Stimulated activated CD4-positive, alpha-beta T cell treated with anti-CD3 and anti-CD28 coated beads, TNF-alpha, amount 100 ng/mL, for 1 hour (primary cell): ENCODE data around the gene SCTR.
"Not testable (repeated sequence)": the region's sequence is repeated elsewhere in the genome, so short reads cannot be mapped to it uniquely, and the experiment has no call there.

Experiments used
- DNase-seq, 3 donors: peaks; one replicate each; pipeline ENCODE4 v3.0.0-alpha.2; 2020; ENCODE audit warnings: low read depth in 3 of 3, low spot score in 1 of 3

Gene SCTR

DNA sequence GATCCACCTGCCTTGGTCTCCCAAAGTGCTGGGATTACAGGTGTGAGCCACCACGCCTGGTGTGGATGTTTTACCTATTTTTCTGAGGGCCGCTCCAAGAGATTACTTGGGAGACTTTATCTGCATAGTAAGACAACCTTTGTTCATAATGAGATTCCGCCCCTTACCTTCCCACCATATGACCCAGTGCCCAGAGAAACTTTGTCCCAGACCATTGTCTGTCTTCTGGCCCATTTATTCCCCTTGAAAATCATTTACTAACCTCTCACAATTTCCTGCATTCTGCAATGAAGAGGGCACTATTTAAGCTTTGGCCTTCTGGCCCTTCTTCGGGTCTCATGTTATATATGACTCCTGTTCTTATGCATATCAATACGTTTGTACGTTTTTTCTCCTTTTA is 106.4 kb downstream of the SCTR start:
- DNase-seq: no peak

DNA sequence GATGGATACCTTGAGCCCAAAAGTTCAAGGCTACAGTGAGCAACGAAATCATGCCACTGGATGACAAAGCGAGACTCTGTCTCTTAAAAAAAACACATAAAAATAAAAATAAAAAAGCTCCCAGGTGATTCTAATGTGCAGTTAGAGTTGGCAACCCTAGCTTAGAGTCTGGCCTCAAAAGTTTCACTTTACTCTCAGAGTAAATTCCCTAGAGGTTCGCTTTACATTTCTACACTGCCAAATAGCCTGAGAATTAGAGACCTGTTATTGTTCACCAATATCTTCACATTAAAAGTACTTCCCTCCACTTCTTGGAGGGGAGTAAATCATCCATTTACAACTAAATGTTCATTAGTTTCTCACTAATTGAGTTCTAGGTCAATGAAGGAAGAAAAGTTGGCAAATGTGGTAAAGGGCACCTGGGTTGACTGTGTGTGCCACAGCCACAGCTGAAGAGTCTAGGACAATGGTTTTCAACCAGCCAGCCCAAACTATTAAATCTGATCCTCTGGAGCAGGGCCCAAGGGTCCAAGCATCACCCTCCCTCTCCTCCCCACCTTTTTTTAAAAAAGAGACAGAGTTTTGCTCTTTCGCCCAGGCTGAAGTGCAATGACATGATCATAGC is 107.9 kb downstream of the SCTR start:
- no peak for DNase-seq

DNA sequence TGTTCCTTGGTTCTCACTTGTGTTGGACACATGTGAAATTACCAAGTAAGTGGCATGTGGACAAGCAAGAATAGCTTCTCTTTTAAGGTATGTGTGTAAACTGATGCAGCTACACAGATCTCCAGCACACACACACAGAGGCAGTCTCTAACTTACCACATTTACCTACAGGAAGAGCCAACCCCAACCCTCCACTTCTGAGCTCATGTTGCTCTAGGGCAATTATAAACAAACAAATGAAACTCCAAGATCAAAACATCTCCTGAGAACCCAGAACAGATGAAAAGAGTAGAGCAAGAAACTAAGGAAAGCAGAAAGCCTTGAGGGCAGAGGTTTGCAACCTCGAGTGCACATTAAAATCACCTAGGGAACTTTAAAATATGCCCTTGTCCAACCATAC is 108.7 kb downstream of the SCTR start:
- DNase-seq: no peak

DNA sequence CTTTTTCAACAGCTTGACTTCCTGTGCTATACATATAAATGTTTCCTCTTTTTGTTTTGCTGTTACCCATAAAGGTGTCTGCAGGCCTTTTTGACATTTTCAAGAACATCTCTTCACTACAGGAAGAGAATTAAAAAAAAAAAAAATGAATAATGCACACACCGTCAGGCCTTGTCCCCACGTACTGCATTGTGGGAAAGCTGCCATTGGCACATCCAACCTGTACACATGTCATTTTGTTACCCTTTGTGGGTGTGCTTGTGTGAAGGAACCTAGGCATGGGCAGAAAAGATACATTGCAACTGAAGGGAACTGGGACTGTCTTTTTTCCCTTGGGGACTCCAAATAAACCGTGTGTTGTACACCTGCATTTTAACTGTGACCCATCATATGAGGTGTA is 109.4 kb downstream of the SCTR start:
- no peak for DNase-seq

DNA sequence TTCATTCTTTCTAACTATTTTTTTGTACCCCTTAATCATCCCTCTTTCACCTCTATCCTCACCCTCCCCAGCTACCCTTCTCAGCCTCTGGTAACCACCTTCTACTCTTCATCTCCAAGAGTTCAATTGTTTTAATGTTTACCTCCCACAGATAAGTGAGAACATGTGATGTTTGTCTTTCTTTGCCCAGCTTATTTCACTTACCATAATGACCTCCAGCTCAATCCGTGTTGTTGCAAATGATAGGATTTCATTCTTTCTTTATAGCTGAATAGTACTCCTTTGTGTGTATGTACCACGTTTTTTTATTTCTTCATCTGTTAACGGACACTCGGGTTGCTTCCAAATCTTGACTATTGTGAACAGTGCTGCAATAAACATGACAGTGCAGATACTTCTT is 114.8 kb downstream of the SCTR start:
- DNase-seq: no peak

DNA sequence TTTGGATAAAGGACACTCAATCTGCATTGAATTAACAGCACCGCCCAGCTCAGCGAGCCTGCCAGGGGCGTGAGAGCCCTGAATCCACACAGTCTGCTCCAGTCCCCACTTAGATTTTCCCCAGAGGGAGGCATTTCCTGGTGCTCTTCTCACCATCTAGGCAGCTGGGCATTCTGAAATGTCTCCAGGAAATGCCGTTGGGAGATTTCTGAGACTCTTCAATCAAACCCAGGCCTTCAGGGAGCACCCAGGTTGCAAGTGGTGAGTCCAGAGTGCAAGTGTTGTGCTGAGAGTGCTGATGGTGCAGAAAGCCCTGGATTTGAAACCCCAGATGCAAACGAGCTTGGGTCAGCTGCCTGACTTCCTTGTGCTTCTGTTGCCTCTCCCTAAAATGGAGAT is 116.1 kb downstream of the SCTR start:
- DNase-seq: no peak

DNA sequence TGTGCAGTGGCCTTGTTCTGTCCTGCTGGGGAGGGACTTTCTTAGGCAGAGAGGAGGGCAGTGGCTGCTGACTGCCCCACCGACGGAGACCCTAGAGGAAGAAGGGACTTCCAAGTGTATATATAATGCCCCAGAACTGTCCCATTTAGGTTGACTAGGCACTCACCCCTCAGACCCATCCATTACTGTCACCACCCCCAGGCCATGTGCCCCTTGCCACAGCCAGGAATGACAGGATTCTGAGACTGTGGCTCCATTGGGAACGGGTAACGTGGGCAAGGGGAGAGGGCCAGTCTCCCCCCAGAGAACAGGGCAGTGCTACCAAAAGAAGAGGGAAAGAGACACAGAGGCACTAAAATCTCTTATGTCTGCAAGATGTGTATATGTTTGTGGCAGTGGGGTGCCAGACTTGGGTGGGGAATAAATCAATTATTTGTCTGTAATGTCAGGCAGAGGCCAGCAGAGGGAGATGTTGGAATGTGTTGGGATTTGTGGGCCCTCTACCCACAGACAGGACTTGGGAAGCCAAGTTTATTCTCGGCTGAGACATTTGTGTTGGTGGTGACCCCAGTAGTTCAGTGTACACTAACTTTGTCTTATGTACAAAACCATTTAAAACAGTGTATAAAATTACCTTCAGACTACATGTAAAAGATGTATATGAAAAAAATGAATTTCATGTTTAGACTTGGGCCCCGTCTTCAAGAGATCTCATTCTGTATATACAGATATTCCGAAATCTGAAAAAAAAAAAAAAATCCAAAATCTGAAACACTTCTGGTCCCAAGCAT is 116.7 kb downstream of the SCTR start:
- DNase-seq: no peak

DNA sequence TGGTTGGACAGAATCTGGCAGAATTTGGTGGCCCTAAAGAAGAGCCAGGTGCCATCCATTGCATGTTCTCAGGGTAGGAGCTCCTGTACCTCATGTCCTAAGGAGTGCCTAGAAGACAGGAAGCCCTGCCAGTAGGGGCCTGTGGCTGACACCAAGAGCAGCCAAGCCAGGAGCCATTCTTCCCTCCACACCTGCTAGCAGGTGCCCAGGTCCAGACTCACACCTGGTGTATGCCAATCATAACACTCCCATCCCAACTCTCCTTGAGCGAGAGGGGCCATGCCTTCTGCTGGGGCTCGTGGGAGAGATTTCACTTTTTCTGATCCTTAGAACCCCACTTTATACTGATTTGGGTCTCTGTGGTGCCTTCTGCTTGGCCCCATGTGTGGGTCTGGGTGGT is 119.1 kb downstream of the SCTR start:
- DNase-seq: no peak

DNA sequence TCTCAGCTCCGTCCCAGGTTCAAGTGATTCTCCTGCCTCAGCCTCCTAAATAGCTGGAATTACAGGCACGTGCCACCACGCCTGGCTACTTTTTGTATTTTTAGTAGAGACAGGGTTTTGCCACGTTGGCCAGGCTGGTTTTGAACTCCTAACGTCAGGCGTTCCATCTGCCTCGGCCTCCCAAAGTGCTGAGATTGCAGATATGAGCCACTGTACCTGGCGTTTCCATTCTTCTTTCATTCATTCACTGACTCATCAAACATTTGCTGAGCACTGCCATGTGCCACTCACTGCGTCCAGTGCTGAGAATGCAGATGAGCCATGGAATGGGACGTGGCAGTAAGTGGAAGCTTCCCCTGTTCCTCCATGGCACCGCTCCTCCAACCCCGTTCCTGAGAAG is 120.7 kb downstream of the SCTR start:
- DNase-seq: not testable (repeated sequence)

DNA sequence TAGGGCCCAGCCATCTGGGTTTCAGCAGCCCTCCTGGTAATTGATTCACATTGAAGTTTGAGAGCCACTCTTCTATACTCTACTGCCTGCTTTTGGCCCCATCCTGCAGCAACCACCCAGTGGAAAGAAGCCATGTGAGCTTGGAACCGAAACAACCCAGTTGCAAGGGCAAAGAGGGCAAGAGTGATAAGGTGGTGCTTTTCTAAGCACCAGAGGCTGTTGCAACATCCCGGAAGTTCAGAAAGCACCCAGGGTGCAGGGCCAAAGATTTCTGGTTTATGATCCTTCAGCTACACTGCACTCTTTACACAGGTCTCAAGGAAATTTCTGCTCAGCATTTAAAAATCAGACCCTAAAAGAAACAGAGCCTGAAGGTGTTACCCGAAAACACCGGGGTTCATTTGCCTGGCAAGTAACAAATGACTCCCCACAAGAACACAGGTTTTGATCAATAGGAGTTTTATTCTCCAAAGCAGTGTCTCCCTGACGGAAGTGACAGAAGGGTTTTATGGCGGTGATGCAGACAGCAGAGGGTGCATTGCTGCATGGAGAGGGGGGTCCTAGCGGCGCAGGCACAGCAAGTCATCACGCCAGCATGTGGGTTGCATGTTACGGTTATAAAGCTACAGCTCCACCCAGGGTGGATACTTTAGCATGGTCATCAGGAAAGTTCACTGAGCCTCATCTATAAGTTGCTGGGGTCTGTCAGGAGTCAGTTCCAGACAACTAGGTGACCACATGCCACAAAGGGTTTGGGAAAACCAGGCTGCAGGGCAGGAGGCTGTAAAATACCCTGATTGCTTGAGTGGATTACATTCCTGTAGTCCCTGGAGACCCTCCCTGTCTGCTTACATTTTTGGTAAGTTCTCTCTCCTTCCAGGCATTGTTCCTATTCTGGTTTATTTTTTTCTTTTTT is 121.4 kb downstream of the SCTR start:
- DNase-seq: no peak

DNA sequence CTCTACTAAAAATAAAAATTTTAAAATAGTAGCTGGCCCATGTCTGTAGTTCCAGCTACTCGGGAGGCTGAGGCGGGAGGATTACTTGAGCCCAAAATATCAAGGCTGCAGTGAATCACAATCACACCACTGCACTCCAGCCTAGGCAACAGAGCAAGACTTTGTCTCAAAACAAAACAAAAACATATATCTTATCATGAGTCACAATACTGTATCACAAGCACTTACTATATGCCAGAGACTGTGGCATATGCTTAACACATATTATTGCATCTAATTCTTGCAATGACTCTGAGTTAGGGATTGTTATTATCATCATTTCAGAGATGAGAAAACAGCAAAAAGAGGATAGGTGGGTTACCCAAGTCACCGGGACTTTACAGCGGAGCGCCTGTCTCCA is 122.2 kb downstream of the SCTR start:
- no peak for DNase-seq

DNA sequence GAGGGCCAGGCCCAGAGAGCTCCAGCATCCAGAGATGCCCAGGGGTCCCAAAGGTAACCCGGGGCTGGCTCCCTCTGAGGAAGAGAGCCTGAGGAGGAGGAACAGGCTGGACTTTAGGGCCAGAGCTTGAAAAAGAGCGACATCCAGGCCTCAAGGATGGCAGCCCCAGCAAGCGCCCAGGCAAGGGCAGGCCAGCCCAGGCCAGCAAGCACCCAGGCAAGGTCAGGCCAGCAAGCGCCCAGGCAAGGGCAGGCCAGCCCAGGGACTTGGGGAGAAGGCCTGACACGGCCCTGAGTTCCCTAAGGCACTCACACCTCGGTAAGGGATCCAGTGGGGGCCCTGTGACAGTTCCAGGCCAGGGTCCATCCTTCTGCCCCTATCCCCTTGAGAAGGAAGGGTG is 127.1 kb downstream of the SCTR start:
- no peak for DNase-seq

DNA sequence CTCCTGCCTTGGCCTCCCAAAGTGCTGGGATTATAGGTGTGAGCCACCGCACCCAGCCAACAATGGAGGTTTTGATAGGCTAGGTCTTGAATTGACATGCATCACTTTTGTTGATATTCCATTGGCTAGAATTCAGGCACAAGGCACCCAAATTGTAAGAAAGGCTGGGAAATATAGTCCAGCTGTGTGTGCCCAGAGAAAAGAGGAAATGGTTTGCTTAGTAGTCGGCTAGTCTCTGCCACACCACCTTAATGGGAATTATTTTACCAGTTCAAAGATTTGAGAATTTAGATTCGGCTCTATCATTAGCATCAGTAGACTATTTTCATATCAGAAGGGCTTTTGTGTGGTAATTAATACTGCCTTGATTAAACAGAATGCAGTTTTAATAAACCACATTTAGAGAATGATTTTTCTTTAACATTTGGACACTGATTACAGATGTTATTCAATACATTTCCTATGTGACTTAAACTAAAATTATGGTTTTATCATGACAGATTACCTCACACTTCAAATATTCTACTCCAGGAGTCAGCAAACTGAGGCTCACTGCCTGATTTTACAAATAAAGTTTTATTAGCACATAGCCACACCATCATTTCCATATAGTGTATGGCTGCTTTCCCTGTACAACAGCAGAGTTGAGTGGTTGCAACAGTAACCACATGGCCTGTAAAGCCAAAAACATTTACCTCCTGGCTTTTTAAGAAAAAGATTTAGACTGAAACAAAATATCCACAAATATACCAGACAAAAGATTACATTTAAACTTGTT is 130.1 kb downstream of the SCTR start:
- DNase-seq: no peak
